ENCODE measurements around the gene ELAVL3.

ELAVL3 gene

GRCh38 chr19:11489378-11489777 is 8.5 kb upstream of the ELAVL3 start:
- Histone ChIP-seq H3K36me3 (ENCODE audit: insufficient read depth, low read length) (peaks cover 27% of the 10 kb centered on the region), H3K9ac (ENCODE audit: low read depth, low read length) (no peak overlapping the region), H3K4me1 (ENCODE audit: insufficient read depth, low read length) (no peaks in the 10 kb centered on the region), H3K9me3 (ENCODE audit: insufficient read depth, low read length, severe bottlenecking) (no peaks in the 10 kb centered on the region), H2AFZ (ENCODE audit: low read depth, low read length) (no peak overlapping the region), H4K20me1 (ENCODE audit: insufficient read depth, low read length) (no peaks in the 10 kb centered on the region), H3K27ac (ENCODE audit: low read length) (no peak overlapping the region), H3K4me2 (ENCODE audit: insufficient read depth, low read length) (no peak overlapping the region), H3K79me2 (ENCODE audit: insufficient read depth, low read length) (no peaks in the 10 kb centered on the region), H3K4me3 (ENCODE audit: low read depth in 1 of 2, low read length in 2 of 2) (no peak overlapping the region), H3K27me3 (ENCODE audit: insufficient read depth, low read length, poor library complexity) (no peaks in the 10 kb centered on the region)
- no peak for TF ChIP-seq EZH2 (IDR thresholded peaks at IDR 0.05; ENCODE audit: borderline replicate concordance, low read depth, low read length, severe bottlenecking)
- TF ChIP-seq, protein P1, sequence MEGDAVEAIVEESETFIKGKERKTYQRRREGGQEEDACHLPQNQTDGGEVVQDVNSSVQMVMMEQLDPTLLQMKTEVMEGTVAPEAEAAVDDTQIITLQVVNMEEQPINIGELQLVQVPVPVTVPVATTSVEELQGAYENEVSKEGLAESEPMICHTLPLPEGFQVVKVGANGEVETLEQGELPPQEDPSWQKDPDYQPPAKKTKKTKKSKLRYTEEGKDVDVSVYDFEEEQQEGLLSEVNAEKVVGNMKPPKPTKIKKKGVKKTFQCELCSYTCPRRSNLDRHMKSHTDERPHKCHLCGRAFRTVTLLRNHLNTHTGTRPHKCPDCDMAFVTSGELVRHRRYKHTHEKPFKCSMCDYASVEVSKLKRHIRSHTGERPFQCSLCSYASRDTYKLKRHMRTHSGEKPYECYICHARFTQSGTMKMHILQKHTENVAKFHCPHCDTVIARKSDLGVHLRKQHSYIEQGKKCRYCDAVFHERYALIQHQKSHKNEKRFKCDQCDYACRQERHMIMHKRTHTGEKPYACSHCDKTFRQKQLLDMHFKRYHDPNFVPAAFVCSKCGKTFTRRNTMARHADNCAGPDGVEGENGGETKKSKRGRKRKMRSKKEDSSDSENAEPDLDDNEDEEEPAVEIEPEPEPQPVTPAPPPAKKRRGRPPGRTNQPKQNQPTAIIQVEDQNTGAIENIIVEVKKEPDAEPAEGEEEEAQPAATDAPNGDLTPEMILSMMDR (IDR thresholded peaks at IDR 0.05; ENCODE audit: borderline replicate concordance, extremely low read depth, low read length, poor library complexity, severe bottlenecking), result no peak
- DNase-seq, result no peak
- no peak for ATAC-seq (ENCODE audit: insufficient read depth, low read depth)

- Histone ChIP-seq H3K27ac (ENCODE audit: low read length) (no peak overlapping the region), H4K20me1 (ENCODE audit: insufficient read depth, low read length) (no peaks in the 10 kb centered on the region), H3K27me3 (ENCODE audit: insufficient read depth, low read length, poor library complexity) (no peaks in the 10 kb centered on the region), H2AFZ (ENCODE audit: low read depth, low read length) (no peak overlapping the region), H3K9me3 (ENCODE audit: insufficient read depth, low read length, severe bottlenecking) (no peaks in the 10 kb centered on the region), H3K4me1 (ENCODE audit: insufficient read depth, low read length) (no peaks in the 10 kb centered on the region), H3K4me3 (ENCODE audit: low read depth in 1 of 2, low read length in 2 of 2) (no peak overlapping the region), H3K9ac (ENCODE audit: low read depth, low read length) (no peak overlapping the region), H3K4me2 (ENCODE audit: insufficient read depth, low read length) (no peak overlapping the region), H3K36me3 (ENCODE audit: insufficient read depth, low read length) (peaks cover 29% of the 10 kb centered on the region), H3K79me2 (ENCODE audit: insufficient read depth, low read length) (no peaks in the 10 kb centered on the region)
- TF ChIP-seq, protein P1 (IDR thresholded peaks at IDR 0.05; ENCODE audit: borderline replicate concordance, extremely low read depth, low read length, poor library complexity, severe bottlenecking), result no peak
- TF ChIP-seq EZH2 (IDR thresholded peaks at IDR 0.05; ENCODE audit: borderline replicate concordance, low read depth, low read length, severe bottlenecking), result no peak
- no peak for ATAC-seq (ENCODE audit: insufficient read depth, low read depth)
- no peak for DNase-seq
These were observed 6.0 kb upstream of the ELAVL3 start for GRCh38 chr19:11486661-11487503.

DNA sequence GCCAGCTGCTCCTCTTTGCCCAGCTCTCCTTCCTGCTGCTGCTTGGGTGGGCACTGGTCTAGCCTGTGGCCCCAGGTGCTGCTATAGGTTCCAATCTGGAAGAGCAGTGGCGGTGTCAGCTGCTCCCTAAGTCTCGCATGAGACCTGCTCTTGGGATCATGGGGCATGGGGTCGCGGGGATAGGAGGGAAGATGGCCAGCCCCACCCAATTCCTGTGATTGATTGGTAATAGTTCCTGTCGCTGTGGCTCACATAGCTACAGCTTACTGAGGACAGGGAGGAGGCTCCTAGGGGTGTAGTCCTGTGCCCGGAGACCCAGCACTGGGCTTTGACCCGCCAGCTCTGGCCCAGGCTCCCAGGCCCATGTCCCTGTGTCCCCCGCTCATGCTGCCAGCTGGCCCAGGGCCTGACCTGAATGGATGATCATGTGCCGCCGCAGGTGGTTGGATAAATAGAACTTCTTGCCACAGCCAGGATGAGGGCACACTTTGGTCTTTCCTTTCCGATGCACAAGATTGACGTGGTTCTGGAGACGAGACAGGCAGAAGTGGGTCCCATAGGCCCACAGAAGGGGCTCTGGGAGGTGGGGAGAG is 4.5 kb upstream of the ELAVL3 start:
- Histone ChIP-seq H3K27ac (ENCODE audit: low read length) (no peak overlapping the region), H4K20me1 (ENCODE audit: insufficient read depth, low read length) (no peaks in the 10 kb centered on the region; the same call in 1 of the 2 replicates), H3K79me2 (ENCODE audit: insufficient read depth, low read length) (no peaks in the 10 kb centered on the region), H3K4me3 (ENCODE audit: low read depth in 1 of 2, low read length in 2 of 2) (no peak overlapping the region), H3K4me2 (ENCODE audit: insufficient read depth, low read length) (no peak overlapping the region), H3K9me3 (ENCODE audit: insufficient read depth, low read length, severe bottlenecking) (no peaks in the 10 kb centered on the region), H2AFZ (ENCODE audit: low read depth, low read length) (no peak overlapping the region), H3K9ac (ENCODE audit: low read depth, low read length) (no peak overlapping the region), H3K36me3 (ENCODE audit: insufficient read depth, low read length) (peaks cover 21% of the 10 kb centered on the region), H3K27me3 (ENCODE audit: insufficient read depth, low read length, poor library complexity) (no peaks in the 10 kb centered on the region), H3K4me1 (ENCODE audit: insufficient read depth, low read length) (no peaks in the 10 kb centered on the region)
- DNase-seq (no peak), ATAC-seq (ENCODE audit: insufficient read depth, low read depth) (no peak)
- TF ChIP-seq, protein P1 (IDR thresholded peaks at IDR 0.05; ENCODE audit: borderline replicate concordance, extremely low read depth, low read length, poor library complexity, severe bottlenecking), result no peak
- TF ChIP-seq EZH2 (IDR thresholded peaks at IDR 0.05; ENCODE audit: borderline replicate concordance, low read depth, low read length, severe bottlenecking), result no peak
